AG04449 (cell line): ENCODE results near the gene CHMP1B.

ENCODE experiments used
- CTCF ChIA-PET: fragments of 350-600 bp; formaldehyde crosslinking; extraction: SDS; loops from one replicate; lab custom pipeline; 2021; ENCODE audit warnings: antibody characterized with exemption; lab: Yijun Ruan, JAX
- POLR2A ChIA-PET: fragments of 400-600, 350-600 bp; formaldehyde crosslinking; extraction: SDS; loops from one replicate; lab custom pipeline; 2020; ENCODE audit warnings: antibody characterized with exemption, inconsistent platforms; lab: Yijun Ruan, JAX
- DNase-seq: peaks from one replicate; pipeline ENCODE4 v3.0.0-alpha.2; 2010; ENCODE audit warnings: low read depth, low spot score
- H3K4me3 ChIP-seq: 2 replicates; pipeline ENCODE4 v1.5.1; 2011; ENCODE audit warnings: low read depth, mild to moderate bottlenecking, control low read depth, low read length
- CTCF ChIP-seq: IDR thresholded peaks from one replicate; pipeline ENCODE4 v1.5.1; 2011; ENCODE audit warnings: mild to moderate bottlenecking, moderate library complexity, low read length, control low read depth, inconsistent platforms; ENCODE audit not compliant: insufficient read depth; ENCODE audit errors: missing control alignments

CHMP1B gene

DNA sequence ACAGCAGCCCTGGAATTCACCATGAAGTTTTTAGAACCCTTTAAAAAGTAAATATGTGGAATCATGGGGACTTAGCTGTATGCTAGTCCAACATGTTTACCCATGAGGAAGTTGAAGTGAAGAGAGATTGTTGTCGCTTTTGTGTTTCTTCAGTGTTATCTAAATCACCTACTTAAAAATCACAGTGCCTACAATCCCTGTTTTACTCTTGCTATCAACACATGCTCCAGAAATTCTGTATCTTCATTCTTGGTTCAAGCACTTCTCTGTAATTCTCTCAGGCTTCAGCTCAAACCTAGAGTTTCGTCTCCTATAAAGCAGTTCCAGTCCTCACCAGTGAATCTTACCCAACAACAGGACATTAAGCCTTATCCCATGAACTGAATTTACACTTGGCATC, 30.5 kb upstream of the CHMP1B start:
- POLR2A ChIA-PET = no interaction called here
- CTCF ChIA-PET = no interaction called here
- no peak overlapping the region for H3K4me3 ChIP-seq
- no peak for TF ChIP-seq CTCF
- no peak for DNase-seq

DNA sequence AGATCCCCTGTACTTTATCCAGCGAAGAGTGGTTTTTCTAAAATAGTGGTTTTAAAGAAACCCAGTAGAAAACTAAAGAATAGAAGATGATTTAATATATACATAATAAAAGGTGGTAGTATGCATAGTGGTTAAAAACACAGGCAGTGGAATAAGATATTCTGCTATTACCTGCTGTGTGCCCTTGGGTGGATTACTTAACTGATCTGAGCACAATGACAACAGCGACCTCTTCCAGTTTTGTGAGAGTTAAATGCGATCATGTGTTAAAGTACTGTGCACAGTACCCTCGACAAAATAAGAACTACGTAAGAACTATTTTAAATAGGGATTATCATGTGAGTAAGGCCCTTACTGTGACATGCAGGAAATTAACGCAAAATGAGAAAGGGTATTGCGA, 30.0 kb upstream of the CHMP1B start:
- POLR2A ChIA-PET = no interaction called here
- DNase-seq = no peak
- no peak for TF ChIP-seq CTCF
- H3K4me3 ChIP-seq = no peak overlapping the region
- CTCF ChIA-PET = no interaction called here

GRCh38 chr18:11821643-11822237, 29.5 kb upstream of the CHMP1B start:
- no peak for DNase-seq
- POLR2A ChIA-PET = no interaction called here
- H3K4me3 ChIP-seq = no peak overlapping the region
- no peak for TF ChIP-seq CTCF
- CTCF ChIA-PET = no interaction called here

DNA sequence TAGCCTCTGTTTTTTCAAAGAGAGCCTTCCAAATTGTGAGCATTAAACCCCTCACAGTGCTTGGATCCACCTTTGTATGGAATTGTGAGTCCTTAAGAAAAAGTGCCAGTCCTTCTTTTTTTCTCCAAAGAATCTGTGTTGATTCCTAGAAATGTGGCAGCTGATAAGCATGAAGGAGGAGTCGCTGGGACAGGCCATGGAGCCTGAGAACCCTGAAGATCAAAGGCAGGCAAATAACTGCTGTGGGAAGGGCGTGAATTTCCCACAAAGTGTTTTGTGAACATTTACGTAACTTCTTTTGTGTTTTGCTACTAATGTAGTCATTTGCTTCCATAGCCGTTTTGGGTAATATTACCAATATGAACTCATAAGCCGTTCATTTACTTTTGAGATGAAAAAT, 27.7 kb upstream of the CHMP1B start:
- no peak overlapping the region for H3K4me3 ChIP-seq
- ChIA-PET POLR2A (no interaction called here), CTCF (no interaction called here)
- TF ChIP-seq CTCF = no peak
- DNase-seq = no peak

DNA sequence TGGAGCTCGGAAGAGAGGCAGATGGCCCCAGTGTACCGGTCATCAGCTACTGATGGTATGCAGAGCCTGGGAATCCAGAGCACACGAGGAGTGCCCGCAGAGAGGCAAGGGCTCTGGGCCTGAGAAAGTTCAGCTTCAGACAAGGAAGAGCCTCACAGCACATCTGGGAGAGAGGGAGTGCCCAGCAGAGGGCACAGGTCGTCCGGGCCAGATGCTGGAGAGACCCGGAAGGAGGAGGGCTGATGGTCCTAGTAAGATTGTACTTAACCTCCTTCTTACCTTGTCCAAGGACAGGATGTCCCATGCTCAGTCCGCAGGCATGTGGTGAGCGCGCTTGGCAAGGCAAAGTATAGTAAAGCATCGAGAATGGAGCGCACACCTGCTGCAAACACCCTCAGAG, 24.4 kb upstream of the CHMP1B start:
- ChIA-PET POLR2A (no interaction called here), CTCF (no interaction called here)
- no peak overlapping the region for H3K4me3 ChIP-seq
- DNase-seq = no peak
- TF ChIP-seq CTCF = no peak

- H3K4me3 ChIP-seq = no peak overlapping the region
- no peak for DNase-seq
- POLR2A ChIA-PET = no interaction called here
- CTCF ChIA-PET = interaction anchor here (0.9 to 1.3 kb wide), 3 partner anchors 12 to 167 kb away, joined by 3 to 4 read pairs (median 4); partner anchors contain the start of gene MPPE1
- no peak for TF ChIP-seq CTCF
Observed at GRCh38 chr18:11828786-11829432, 22.3 kb upstream of the CHMP1B start.
